WTC11 (cell line): Measurements from ENCODE around the gene IRF2. TPM values are rescaled to one million over a fixed set of nuclear protein-coding genes. Genes with fewer than 3 reads are reported as not detected.
A peak's percentile ranks its signal among the peaks of the same experiment; 100 is the strongest.

ENCODE experiments used
- ATAC-seq: fragments of 200-7000 bp; cut with Tn5 transposase; 2 replicates; pipeline ENCODE4 v1.10.0; 2021; ENCODE audit warnings: mild to moderate bottlenecking, moderate library complexity
- CTCF ChIA-PET: fragments of 300-600 bp; sonication (Branson Sonifier 250); formaldehyde crosslinking; loops from one replicate; lab custom pipeline; 2021; ENCODE audit warnings: antibody characterized with exemption; lab: Charles Lee
- POLR2A ChIA-PET: fragments of 350-600 bp; sonication (Branson Sonifier 250); formaldehyde crosslinking; loops from one replicate; lab custom pipeline; 2021; ENCODE audit warnings: antibody characterized with exemption; lab: Charles Lee
- DNase-seq: peaks from one replicate; pipeline ENCODE4 v3.0.0; 2021; ENCODE audit warnings: low spot score
- H3K27ac Mint-ChIP-seq: 2 replicates; pipeline ENCODE4 v1.8.0; 2021; ENCODE audit warnings: mixed read lengths
- H3K27me3 Mint-ChIP-seq: 2 replicates; pipeline ENCODE4 v1.8.0; 2021; ENCODE audit warnings: low read depth, mild to moderate bottlenecking, moderate library complexity, mixed read lengths
- H3K36me3 Mint-ChIP-seq: 2 replicates; pipeline ENCODE4 v1.8.0; 2021; ENCODE audit warnings: mixed read lengths
- H3K4me1 Mint-ChIP-seq: 2 replicates; pipeline ENCODE4 v1.8.0; 2022; ENCODE audit warnings: mixed read lengths
- H3K4me3 Mint-ChIP-seq: 2 replicates; pipeline ENCODE4 v1.8.0; 2021; ENCODE audit warnings: mild to moderate bottlenecking, moderate library complexity, mixed read lengths
- H3K9me3 Mint-ChIP-seq: 2 replicates; pipeline ENCODE4 v1.8.0; 2021; ENCODE audit warnings: mixed read lengths
- ATF3 ChIP-seq: sonication (generic); formaldehyde crosslinking; conservative IDR thresholded peaks from 2 replicates; pipeline ENCODE4 v1.8.1; 2022; ENCODE audit warnings: mild to moderate bottlenecking, missing genetic modification reagents
- CBFB ChIP-seq: sonication (generic); formaldehyde crosslinking; IDR thresholded peaks from 2 replicates; pipeline ENCODE4 v1.8.1; 2022; ENCODE audit warnings: mild to moderate bottlenecking, low read depth, missing genetic modification reagents
- CREB1 ChIP-seq: sonication (generic); formaldehyde crosslinking; IDR thresholded peaks from 2 replicates; pipeline ENCODE4 v1.8.0; 2023; ENCODE audit warnings: mild to moderate bottlenecking, missing genetic modification reagents
- ELF4 ChIP-seq: sonication (generic); formaldehyde crosslinking; IDR thresholded peaks from 2 replicates; pipeline ENCODE4 v1.8.1; 2022; ENCODE audit warnings: low read depth, mild to moderate bottlenecking, moderate library complexity, missing genetic modification reagents
- FOXK1 ChIP-seq: sonication (generic); formaldehyde crosslinking; IDR thresholded peaks from 2 replicates; pipeline ENCODE4 v1.8.0; 2022; ENCODE audit warnings: mild to moderate bottlenecking, moderate library complexity, missing genetic modification reagents
- HMGXB4 ChIP-seq: sonication (generic); formaldehyde crosslinking; IDR thresholded peaks from 2 replicates; pipeline ENCODE4 v1.8.1; 2023; ENCODE audit warnings: mild to moderate bottlenecking, moderate library complexity, missing genetic modification reagents
- IRF2 ChIP-seq: sonication (generic); formaldehyde crosslinking; IDR thresholded peaks from 2 replicates; pipeline ENCODE4 v1.8.0; 2022; ENCODE audit warnings: low read depth, missing genetic modification reagents, borderline replicate concordance
- MYBL2 ChIP-seq: sonication (generic); formaldehyde crosslinking; IDR thresholded peaks from 2 replicates; pipeline ENCODE4 v1.8.1; 2023; ENCODE audit warnings: mild to moderate bottlenecking, moderate library complexity, missing genetic modification reagents
- PRDM15 ChIP-seq: sonication (generic); formaldehyde crosslinking; IDR thresholded peaks from 2 replicates; pipeline ENCODE4 v1.8.0; 2022; ENCODE audit warnings: missing genetic modification reagents
- SMAD4 ChIP-seq: sonication (generic); formaldehyde crosslinking; IDR thresholded peaks from 2 replicates; pipeline ENCODE4 v1.8.0; 2022; ENCODE audit warnings: mild to moderate bottlenecking, missing genetic modification reagents
- SP1 ChIP-seq: sonication (generic); formaldehyde crosslinking; conservative IDR thresholded peaks from 2 replicates; pipeline ENCODE4 v1.8.1; 2022; ENCODE audit warnings: missing genetic modification reagents
- TEAD1 ChIP-seq: sonication (generic); formaldehyde crosslinking; IDR thresholded peaks from 2 replicates; pipeline ENCODE4 v1.8.0; 2022; ENCODE audit warnings: mild to moderate bottlenecking, missing genetic modification reagents
- USF1 ChIP-seq: sonication (generic); formaldehyde crosslinking; IDR thresholded peaks from 2 replicates; pipeline ENCODE4 v1.8.0; 2022; ENCODE audit warnings: mild to moderate bottlenecking, missing genetic modification reagents
- ZMAT4 ChIP-seq: fragments of 250-450 bp; sonication (Bioruptor Pico); IDR thresholded peaks from 2 replicates; pipeline ENCODE4 v1.9.0; 2021; ENCODE audit warnings: mild to moderate bottlenecking
- ZNF232 ChIP-seq: sonication (generic); formaldehyde crosslinking; IDR thresholded peaks from 2 replicates; pipeline ENCODE4 v1.8.0; 2022; ENCODE audit warnings: mild to moderate bottlenecking, missing genetic modification reagents
- ZNF263 ChIP-seq: sonication (generic); formaldehyde crosslinking; IDR thresholded peaks from 2 replicates; pipeline ENCODE4 v1.8.1; 2022; ENCODE audit warnings: low read depth, mild to moderate bottlenecking, moderate library complexity, missing genetic modification reagents
- ZNF281 ChIP-seq: sonication (generic); formaldehyde crosslinking; IDR thresholded peaks from 2 replicates; pipeline ENCODE4 v1.8.0; 2023; ENCODE audit warnings: mild to moderate bottlenecking, missing genetic modification reagents
- ZNF423 ChIP-seq: fragments of 250-450 bp; sonication (Bioruptor Pico); IDR thresholded peaks from 2 replicates; pipeline ENCODE4 v2.1.2; 2022; ENCODE audit warnings: mild to moderate bottlenecking, moderate library complexity
- ZNF671 ChIP-seq: fragments of 250-450 bp; sonication (Bioruptor Pico); IDR thresholded peaks from 2 replicates; pipeline ENCODE4 v1.8.0; 2021; ENCODE audit warnings: mild to moderate bottlenecking
- total RNA-seq: library from RNA; stranded (reverse); gene quantifications from 3 replicates; pipeline ENCODE4 v1.2.3, GENCODE V29; 2021

The IRF2 gene
- total RNA-seq, 1 experiment from 2014 or later: 11.8 TPM

- TF ChIP-seq SP1 (CRISPR knock-in tag) (no peak), CBFB (no peak), CREB1 (CRISPR knock-in tag) (no peak), ZMAT4 (CRISPR knock-in tag) (no peak), ZNF263 (CRISPR knock-in tag) (no peak), ATF3 (CRISPR knock-in tag) (no peak), ZNF281 (CRISPR knock-in tag) (no peak), ZNF671 (no peak), ZNF232 (CRISPR knock-in tag) (no peak), IRF2 (no peak), ZNF423 (CRISPR knock-in tag) (no peak), USF1 (CRISPR knock-in tag) (no peak), TEAD1 (CRISPR knock-in tag) (no peak), HMGXB4 (CRISPR knock-in tag) (no peak), FOXK1 (CRISPR knock-in tag) (no peak), SMAD4 (CRISPR knock-in tag) (no peak), PRDM15 (CRISPR knock-in tag) (no peak), ELF4 (CRISPR knock-in tag) (no peak), MYBL2 (CRISPR knock-in tag) (no peak)
- H3K36me3 Mint-ChIP-seq: peaks cover 33% of the 10 kb centered on the region
- H3K4me1 Mint-ChIP-seq: peaks cover 41% of the 10 kb centered on the region
- H3K9me3 Mint-ChIP-seq: no peaks in the 10 kb centered on the region
- CTCF ChIA-PET: interaction anchor here (1.0 to 1.8 kb wide), 3 partner anchors 13 to 138 kb away, joined by 3 to 5 read pairs (median 3); no protein-coding TSS in a partner anchor
- peak; percentile 19 for DNase-seq
- H3K27ac Mint-ChIP-seq: peak overlapping the region; percentile 99
- H3K4me3 Mint-ChIP-seq: no peak overlapping the region; the same call in 1 of the 2 replicates
- POLR2A ChIA-PET: interaction anchor here (1.2 kb wide), 1 partner anchor 70 kb away, joined by 3 read pairs; no protein-coding TSS in a partner anchor
- no peaks in the 10 kb centered on the region for H3K27me3 Mint-ChIP-seq
- peak; percentile 25 for ATAC-seq
Observed at GRCh38 chr4:184402239-184402638, 72.1 kb downstream of the IRF2 start.
